ENCODE results near the gene PTPRN2.
A peak's percentile ranks its signal among the peaks of the same experiment; 100 is the strongest.

Gene PTPRN2

GRCh38 chr7:157714166-157715070 is 873.2 kb downstream of the PTPRN2 start:
- H3K4me3 Mint-ChIP-seq = no peak overlapping the region
- no peaks in the 10 kb centered on the region for H3K36me3 Mint-ChIP-seq (ENCODE audit: insufficient read depth)
- no peak for ATAC-seq (replicated peaks)
- no peaks in the 10 kb centered on the region for H3K9me3 Mint-ChIP-seq
- H3K4me1 Mint-ChIP-seq (ENCODE audit: low read depth in 2 of 2) = no peaks in the 10 kb centered on the region
- H3K27ac Mint-ChIP-seq = no peak overlapping the region
- H3K27me3 Mint-ChIP-seq = peaks cover 0 to 13% of the 10 kb centered on the region in 2 donors
- no peak for DNase-seq

GRCh38 chr7:157713591-157713990 is 874.0 kb downstream of the PTPRN2 start:
- no peaks in the 10 kb centered on the region for H3K9me3 Mint-ChIP-seq
- H3K27me3 Mint-ChIP-seq = peaks cover 4 to 21% of the 10 kb centered on the region in 2 donors
- ATAC-seq (replicated peaks) (no peak), DNase-seq (no peak)
- H3K4me3 Mint-ChIP-seq = no peak overlapping the region
- peak overlapping the region in 1 of 2 donors; percentile 7 for H3K27ac Mint-ChIP-seq
- H3K36me3 Mint-ChIP-seq (ENCODE audit: insufficient read depth) = no peaks in the 10 kb centered on the region
- H3K4me1 Mint-ChIP-seq (ENCODE audit: low read depth in 2 of 2) = no peaks in the 10 kb centered on the region

- Mint-ChIP-seq H3K36me3 (ENCODE audit: insufficient read depth) (no peaks in the 10 kb centered on the region), H3K27ac (no peak overlapping the region), H3K4me1 (ENCODE audit: low read depth in 2 of 2) (peaks cover 0 to 2% of the 10 kb centered on the region in 2 donors), H3K4me3 (no peak overlapping the region), H3K9me3 (no peaks in the 10 kb centered on the region), H3K27me3 (peaks cover 10 to 29% of the 10 kb centered on the region in 2 donors)
- DNase-seq (no peak), ATAC-seq (replicated peaks) (no peak)
Measured at GRCh38 chr7:157712666-157713235, 874.9 kb downstream of the PTPRN2 start.

- ATAC-seq (replicated peaks) (no peak), DNase-seq (no peak)
- Mint-ChIP-seq H3K36me3 (ENCODE audit: insufficient read depth) (no peaks in the 10 kb centered on the region), H3K4me1 (ENCODE audit: low read depth in 2 of 2) (peaks cover 0 to 2% of the 10 kb centered on the region in 2 donors), H3K9me3 (no peaks in the 10 kb centered on the region), H3K27ac (no peak overlapping the region), H3K4me3 (no peak overlapping the region), H3K27me3 (peaks cover 17 to 42% of the 10 kb centered on the region in 2 donors)
Measured at GRCh38 chr7:157711353-157711888, 876.2 kb downstream of the PTPRN2 start.

GRCh38 chr7:157710396-157710795 is 877.2 kb downstream of the PTPRN2 start:
- H3K9me3 Mint-ChIP-seq = no peaks in the 10 kb centered on the region
- H3K27me3 Mint-ChIP-seq = peaks cover 17 to 52% of the 10 kb centered on the region in 2 donors
- ATAC-seq (replicated peaks) = no peak
- H3K36me3 Mint-ChIP-seq (ENCODE audit: insufficient read depth) = no peaks in the 10 kb centered on the region
- DNase-seq = no peak
- H3K4me3 Mint-ChIP-seq = no peak overlapping the region
- peaks cover 0 to 2% of the 10 kb centered on the region in 2 donors for H3K4me1 Mint-ChIP-seq (ENCODE audit: low read depth in 2 of 2)
- no peak overlapping the region for H3K27ac Mint-ChIP-seq

GRCh38 chr7:157709531-157710251 is 877.9 kb downstream of the PTPRN2 start:
- Mint-ChIP-seq H3K4me1 (ENCODE audit: low read depth in 2 of 2) (peaks cover 0 to 2% of the 10 kb centered on the region in 2 donors), H3K27me3 (peaks cover 17 to 57% of the 10 kb centered on the region in 2 donors), H3K36me3 (ENCODE audit: insufficient read depth) (no peaks in the 10 kb centered on the region), H3K27ac (no peak overlapping the region), H3K4me3 (no peak overlapping the region), H3K9me3 (no peaks in the 10 kb centered on the region)
- DNase-seq (no peak), ATAC-seq (replicated peaks) (no peak)

- Mint-ChIP-seq H3K27ac (no peak overlapping the region), H3K27me3 (peaks cover 18 to 62% of the 10 kb centered on the region in 2 donors), H3K4me1 (ENCODE audit: low read depth in 2 of 2) (peaks cover 0 to 2% of the 10 kb centered on the region in 2 donors), H3K36me3 (ENCODE audit: insufficient read depth) (no peaks in the 10 kb centered on the region), H3K4me3 (no peak overlapping the region), H3K9me3 (no peaks in the 10 kb centered on the region)
- ATAC-seq (replicated peaks) (no peak), DNase-seq (no peak)
Measured at GRCh38 chr7:157708919-157709295, 878.7 kb downstream of the PTPRN2 start.

GRCh38 chr7:157707983-157708918 is 879.4 kb downstream of the PTPRN2 start:
- Mint-ChIP-seq H3K4me3 (no peak overlapping the region), H3K36me3 (ENCODE audit: insufficient read depth) (no peaks in the 10 kb centered on the region), H3K9me3 (no peaks in the 10 kb centered on the region), H3K4me1 (ENCODE audit: low read depth in 2 of 2) (peaks cover 0 to 2% of the 10 kb centered on the region in 2 donors), H3K27me3 (peaks cover 25 to 63% of the 10 kb centered on the region in 2 donors), H3K27ac (no peak overlapping the region)
- DNase-seq (no peak), ATAC-seq (replicated peaks) (no peak)

GRCh38 chr7:157704365-157704764 is 883.3 kb downstream of the PTPRN2 start:
- peaks cover 35 to 90% of the 10 kb centered on the region in 2 donors for H3K27me3 Mint-ChIP-seq
- H3K27ac Mint-ChIP-seq = no peak overlapping the region
- no peaks in the 10 kb centered on the region for H3K36me3 Mint-ChIP-seq (ENCODE audit: insufficient read depth)
- no peak for ATAC-seq (replicated peaks)
- H3K9me3 Mint-ChIP-seq = no peaks in the 10 kb centered on the region
- peaks cover 0 to 2% of the 10 kb centered on the region in 2 donors for H3K4me1 Mint-ChIP-seq (ENCODE audit: low read depth in 2 of 2)
- no peak overlapping the region for H3K4me3 Mint-ChIP-seq
- no peak for DNase-seq

- Mint-ChIP-seq H3K9me3 (no peaks in the 10 kb centered on the region), H3K4me3 (no peak overlapping the region), H3K27ac (no peak overlapping the region), H3K36me3 (ENCODE audit: insufficient read depth) (no peaks in the 10 kb centered on the region), H3K27me3 (peaks cover 31 to 83% of the 10 kb centered on the region in 2 donors), H3K4me1 (ENCODE audit: low read depth in 2 of 2) (peaks cover 0 to 2% of the 10 kb centered on the region in 2 donors)
- ATAC-seq (replicated peaks) = no peak
- no peak for DNase-seq
Measured at GRCh38 chr7:157703534-157704195, 884.0 kb downstream of the PTPRN2 start.

- Mint-ChIP-seq H3K4me3 (no peak overlapping the region), H3K36me3 (ENCODE audit: insufficient read depth) (no peaks in the 10 kb centered on the region), H3K27me3 (peaks cover 28 to 78% of the 10 kb centered on the region in 2 donors), H3K4me1 (ENCODE audit: low read depth in 2 of 2) (peaks cover 0 to under 1% of the 10 kb centered on the region in 2 donors), H3K27ac (no peak overlapping the region), H3K9me3 (no peaks in the 10 kb centered on the region)
- DNase-seq (no peak), ATAC-seq (replicated peaks) (no peak)
Measured at GRCh38 chr7:157703131-157703530, 884.5 kb downstream of the PTPRN2 start.

GRCh38 chr7:157702311-157703023 is 885.2 kb downstream of the PTPRN2 start:
- no peak overlapping the region for H3K27ac Mint-ChIP-seq
- H3K36me3 Mint-ChIP-seq (ENCODE audit: insufficient read depth) = no peaks in the 10 kb centered on the region
- H3K4me1 Mint-ChIP-seq (ENCODE audit: low read depth in 2 of 2) = no peaks in the 10 kb centered on the region
- H3K9me3 Mint-ChIP-seq = no peaks in the 10 kb centered on the region
- peaks cover 25 to 72% of the 10 kb centered on the region in 2 donors for H3K27me3 Mint-ChIP-seq
- H3K4me3 Mint-ChIP-seq = no peak overlapping the region
- no peak for ATAC-seq (replicated peaks)
- no peak for DNase-seq

Measured in effector memory CD8-positive, alpha-beta T cell (primary cell).